ENCODE results near the gene HTR6. TPM values are rescaled to one million over a fixed set of nuclear protein-coding genes. Genes with fewer than 3 reads are reported as not detected.
"Not testable (repeated sequence)": the region's sequence is repeated elsewhere in the genome, so short reads cannot be mapped to it uniquely, and the experiment has no call there.

Gene HTR6
- polyA plus RNA-seq, 1 donor: 1.6 TPM

DNA sequence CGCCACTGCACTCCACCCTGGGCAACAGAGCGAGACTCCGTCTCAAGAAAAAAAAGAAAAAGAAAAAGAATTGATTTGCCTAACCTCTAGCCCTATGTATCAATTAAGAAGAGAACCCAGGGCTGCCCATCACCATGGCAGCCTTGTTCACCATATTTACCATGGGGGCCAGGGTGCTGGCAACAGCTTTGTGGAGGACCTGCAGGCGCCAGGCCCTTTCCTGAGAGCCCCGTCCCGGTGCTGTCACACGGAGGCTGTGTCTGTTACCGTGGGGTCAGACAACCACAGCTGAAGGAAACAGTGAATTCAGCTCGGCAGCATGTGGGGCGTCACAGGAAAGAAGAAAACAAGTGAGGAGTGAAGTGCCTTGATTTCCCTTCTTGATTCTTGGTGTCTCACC, 27.1 kb upstream of the HTR6 start:
- DNase-seq: no peak

DNA sequence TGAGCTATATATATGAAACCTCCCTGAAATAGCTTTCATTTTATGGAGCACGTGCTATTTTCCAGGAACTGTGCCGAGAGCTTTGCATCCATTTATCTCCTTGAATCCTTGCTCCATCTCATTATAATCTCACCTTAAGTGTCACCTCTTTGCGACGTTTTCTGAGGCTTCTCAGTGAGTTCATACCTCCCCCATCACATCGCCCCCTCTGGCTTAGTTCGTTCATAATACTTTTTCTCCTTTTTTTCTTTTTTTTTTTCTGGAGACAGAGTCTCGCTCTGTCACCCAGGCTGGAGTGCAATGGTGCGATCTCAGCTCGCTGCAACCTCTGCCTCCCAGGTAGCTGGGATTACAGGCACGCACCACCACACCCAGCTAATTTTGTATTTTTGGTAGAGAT, 25.4 kb upstream of the HTR6 start:
- DNase-seq: not testable (repeated sequence)

DNA sequence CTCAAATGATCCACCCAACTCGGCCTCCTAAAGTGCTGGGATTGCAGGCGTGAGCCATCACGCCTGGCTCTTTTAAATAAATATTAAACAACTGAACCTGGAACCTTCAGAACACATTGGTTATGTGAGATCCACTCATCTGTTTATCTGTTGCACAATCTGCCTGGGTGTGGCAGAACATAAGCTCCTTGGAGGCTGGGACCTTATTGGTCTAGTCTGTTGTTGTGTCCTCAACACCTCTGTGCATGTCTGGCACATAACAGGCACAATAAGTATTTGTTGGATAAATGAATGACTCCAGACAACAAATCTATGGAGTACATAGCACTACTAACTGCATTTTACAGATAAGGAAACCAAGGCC, 24.7 kb upstream of the HTR6 start:
- DNase-seq: no peak

DNA sequence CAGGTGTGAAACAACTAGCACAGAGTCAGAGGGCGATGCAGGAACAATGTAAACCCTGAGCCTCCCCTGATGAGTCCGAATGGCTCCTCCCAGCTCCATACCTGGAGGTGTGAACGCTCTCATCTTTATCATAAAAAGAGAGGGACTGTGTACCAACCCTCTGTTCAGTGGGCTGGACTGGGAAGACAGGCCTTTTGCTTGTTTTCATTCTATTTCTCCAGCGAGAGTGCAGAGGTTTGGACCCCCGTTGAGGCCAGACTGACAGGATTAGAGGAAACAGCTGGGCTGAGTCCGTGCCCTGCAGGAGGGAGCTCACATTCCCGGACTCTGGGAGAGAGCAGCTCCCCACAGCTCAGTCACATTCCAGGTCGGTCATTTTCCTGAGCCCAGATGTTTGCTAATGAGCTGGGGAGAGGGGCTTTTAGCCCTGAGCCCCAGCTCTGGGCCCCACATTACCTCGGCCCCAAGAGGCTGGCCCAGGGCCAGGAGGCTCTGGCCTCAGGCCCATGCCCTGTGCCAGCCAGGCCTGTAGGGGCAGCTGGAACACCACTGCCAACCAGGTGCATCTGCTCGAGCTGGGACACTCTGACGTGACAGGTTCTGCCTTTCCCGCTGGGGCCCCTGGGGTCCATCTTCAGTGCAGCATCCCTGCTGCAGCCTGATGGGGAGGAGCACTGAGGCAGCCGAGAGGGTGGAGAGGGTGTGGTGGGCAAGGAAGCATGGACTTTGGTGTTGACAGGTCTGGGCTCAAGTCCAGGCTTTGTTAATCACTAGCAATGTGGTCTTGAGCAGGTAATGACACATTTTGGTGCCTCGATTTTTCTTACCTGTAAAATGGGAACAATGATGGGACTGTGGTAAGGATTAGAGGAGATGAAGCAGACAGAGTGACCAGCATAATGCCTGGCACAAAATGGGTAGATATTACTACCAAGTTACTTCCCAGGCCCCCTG, 24.0 kb upstream of the HTR6 start:
- DNase-seq: no peak

DNA sequence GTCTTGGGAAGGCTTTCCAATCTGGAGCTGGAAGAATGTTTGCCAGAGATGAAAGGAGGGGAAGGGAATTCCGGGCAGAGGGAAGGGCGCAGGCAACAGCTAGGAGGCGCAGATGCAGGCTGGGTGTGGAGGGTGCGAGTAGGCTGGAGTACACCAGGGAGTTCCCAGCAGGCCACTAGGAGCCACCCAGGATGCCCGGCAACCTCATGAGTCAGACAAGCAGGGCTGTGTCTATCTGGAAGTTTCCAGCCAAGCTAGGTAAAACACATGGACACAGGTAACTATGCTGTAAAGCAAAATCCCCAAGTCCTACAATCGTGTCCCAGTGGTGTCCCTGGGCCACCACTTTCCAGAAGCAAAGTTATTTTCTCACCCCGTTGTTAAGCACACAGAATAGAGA, 21.6 kb upstream of the HTR6 start:
- DNase-seq: no peak

DNA sequence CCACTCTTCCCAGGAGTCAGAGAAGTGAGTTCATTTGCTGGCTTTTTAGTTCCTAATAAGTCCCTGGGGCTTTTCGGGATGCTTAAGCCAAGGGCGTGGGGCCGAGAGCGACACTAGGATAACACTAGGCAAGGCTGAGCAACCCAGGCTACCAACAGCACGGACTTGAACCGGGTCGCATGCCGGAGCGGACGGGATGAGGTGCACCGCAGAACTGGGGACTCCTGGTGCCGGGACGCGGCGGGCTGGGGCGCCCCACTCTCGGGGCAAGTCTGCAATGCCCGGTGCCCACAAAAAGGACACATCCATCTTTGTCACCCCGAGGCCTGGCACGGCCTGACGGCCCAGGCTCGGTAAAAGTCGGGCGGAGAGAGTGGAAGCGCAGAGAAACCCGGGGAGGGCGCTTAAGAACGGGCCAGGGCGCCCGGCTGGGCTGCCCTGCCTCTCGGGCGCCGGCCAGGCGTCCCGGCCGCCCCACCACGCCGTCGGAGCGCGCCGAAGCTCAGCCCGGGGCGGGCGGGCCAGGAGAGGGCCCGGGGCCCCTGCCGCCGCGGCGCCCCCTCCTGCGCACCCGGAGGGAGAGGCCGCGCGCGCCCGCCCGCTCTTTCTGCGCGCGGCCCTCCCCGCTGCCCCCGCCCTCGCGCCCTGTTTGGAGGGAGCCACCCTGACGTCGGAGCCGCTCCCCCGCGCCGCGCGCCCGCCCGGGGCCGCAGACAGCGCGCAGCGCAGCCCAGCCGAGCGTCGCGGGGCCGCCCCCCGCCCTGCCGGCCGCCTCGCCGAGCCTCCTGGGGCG, 20.9 kb upstream of the HTR6 start, which contains the start of gene NBL1:
Gene NBL1 (plus strand): TSS at position 710 of the 793 bp plus-strand sequence. CDS start 10,720 bp downstream, outside the sequence.
- no peak for DNase-seq

DNA sequence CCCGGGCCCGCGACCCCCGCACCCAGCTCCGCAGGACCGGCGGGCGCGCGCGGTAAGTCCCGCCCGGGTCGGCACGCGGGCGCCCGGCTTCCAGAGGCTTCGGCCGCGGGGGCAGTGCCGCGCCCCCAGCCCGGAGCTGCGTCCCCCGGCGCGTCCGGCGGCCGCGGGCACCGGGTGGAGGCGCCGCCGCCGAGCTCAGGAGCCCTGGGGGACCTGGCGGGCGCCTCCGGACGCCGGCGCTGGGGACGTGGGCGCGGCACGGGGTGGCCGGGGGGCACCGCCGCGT, 20.3 kb upstream of the HTR6 start:
- no peak for DNase-seq

DNA sequence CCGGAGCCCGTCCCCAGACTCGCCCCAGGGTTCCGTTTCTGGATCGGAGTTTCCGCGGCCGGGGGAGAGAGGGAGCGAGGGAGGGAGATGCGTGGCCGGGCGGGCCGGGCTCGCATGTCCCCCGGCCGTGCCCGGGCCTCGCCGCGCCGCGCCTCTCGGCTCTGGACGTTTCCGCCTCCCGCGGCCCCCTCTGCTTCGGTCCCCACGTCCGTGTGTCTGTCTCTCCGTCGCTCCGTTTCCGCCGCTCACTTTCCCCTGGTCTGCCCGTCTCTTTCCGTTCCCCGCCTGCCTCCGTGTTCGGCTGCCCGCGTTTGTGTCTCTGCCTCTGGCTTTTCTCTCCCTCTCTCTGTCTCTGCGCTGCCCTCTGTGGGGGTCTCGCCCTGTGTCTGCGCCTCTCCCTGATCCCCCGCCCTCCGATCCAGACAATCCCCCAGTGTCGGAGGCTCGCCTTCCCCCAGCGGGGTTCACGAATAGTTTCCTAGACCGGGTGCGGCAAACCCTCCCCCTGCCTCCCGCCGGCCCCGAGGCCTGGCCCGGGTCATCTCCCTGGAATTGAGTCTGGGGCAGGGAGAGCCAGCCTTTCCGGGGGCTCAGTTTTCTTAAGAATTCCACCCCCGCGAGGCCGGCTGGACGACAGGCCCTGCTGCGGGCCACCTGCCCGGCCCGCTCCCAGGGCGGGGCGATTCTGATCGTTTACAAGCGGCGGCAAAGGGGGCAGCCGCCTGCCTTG, 19.8 kb upstream of the HTR6 start:
- no peak for DNase-seq

DNA sequence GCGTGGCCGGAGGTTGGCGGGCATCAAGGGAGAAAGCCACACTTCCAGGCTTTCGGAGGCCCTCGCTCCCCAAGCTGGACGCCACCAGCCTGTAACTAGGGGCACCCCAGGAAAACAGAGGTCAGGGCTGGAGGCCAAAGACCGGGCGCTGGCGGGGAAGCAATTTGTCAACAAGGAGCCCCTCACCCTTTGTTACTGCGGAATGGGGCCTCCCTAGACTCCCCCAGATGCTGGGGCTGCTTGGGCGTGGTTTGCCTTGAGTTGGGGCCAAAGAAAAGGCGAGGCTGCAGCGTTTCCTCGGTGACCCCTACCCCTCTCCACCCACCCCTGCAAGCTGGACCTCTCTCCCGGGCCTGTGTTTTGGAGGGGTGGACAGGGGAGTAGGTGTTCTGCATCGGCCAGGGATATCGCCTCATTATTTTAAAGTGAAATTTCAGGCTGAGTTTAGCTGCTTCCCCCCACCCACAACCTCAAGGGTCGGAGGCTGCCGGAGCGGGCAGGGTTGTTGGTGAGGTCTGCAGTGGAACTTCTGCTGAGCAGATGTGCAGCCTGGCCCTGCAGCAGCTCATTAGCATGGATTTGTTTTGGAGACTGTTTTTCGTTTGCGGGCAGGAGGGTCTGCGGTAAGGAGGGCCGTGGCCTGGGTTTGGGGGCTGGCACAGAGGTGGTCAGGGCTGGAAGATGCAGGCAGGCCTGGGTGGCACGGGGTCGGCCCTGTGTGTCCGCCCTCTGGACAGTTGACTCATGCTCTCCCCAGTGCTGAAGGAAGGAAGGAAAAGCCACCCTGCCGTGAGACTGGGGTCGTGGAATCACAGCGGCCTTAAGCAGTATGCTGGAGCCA, 19.0 kb upstream of the HTR6 start:
- no peak for DNase-seq

DNA sequence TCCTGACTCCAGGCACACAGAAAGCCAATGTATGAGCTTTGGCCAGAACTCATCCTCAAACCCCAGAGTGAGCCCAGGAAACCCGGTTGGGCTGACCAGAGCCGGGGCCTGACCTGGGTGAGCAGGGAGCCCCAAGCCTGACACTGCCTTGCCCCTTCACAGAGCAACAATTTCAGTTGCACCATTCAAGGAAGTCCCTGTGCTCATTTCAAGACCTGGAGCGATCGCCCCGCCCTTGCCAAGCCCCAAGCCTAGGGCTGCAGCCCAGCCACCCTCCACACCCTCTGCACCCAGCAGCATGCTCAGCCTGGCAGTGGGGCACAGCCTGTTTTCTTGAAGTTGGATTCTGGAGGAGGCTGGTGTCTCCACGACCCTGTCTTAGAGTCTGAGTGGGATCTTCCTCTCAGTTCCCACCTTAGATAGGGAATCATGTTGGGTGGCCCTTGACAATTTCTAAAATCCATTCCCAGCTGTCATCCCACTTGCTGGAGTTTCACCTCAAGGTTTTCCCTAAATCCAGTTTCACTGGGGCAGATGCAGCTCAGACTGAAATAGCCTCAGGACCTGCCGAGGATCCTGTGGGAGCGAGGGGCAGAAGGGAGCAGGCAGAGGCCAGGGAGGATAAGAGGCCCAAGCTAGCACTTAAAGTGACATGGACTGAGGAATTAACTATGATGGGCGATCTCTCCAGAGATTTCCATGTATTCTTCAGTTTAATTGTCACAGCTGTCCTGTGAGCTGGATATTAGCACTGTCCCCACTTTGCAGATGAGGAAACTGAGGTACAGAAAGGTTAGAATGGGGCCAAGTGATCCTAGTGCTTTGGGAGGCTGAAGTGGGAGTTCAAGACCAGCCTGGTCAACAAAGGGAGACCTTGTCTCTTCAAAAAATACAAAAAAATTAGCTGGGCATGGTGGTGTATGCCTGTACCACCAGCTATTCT, 18.0 kb upstream of the HTR6 start:
- DNase-seq: no peak

DNA sequence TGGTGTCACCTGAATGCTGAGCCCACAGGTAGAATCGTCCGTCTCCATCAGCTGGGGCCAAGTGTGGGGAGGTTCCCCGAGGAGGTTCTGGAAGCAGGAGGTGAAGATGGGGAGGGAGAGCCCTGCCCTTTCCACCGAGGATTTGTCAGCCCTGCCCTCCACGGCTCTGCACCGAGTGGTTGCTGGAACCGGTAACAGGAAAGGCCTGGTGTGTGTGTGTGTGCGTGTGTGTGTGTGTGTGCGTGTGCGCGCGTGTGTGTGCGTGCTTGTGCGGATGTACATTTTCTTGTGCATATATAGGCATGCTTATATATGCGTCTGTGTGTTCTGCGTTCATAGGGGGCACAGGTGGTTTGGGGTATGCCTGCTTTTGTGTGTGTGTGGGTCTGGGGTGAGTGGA, 17.0 kb upstream of the HTR6 start:
- DNase-seq: no peak

DNA sequence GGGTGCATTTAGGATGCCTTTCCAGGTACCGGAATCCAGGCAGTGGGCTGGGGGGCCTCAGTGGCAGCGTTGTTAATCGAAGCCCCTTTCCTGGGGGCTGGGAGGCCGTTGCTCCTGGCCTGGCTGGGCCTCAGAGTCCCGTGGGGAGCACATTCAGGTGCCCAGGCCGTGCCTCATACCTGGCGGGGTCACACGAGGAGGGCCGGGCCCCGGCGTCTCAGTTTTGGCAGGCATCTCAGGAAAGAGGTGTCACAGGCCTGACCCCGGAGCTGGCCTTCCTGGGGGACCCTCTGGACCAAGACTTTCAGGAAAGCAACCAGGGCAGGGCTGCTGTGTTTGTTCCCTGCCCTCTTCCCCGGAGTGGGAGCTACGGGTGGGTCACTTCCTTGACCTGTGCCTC, 16.4 kb upstream of the HTR6 start:
- no peak for DNase-seq

DNA sequence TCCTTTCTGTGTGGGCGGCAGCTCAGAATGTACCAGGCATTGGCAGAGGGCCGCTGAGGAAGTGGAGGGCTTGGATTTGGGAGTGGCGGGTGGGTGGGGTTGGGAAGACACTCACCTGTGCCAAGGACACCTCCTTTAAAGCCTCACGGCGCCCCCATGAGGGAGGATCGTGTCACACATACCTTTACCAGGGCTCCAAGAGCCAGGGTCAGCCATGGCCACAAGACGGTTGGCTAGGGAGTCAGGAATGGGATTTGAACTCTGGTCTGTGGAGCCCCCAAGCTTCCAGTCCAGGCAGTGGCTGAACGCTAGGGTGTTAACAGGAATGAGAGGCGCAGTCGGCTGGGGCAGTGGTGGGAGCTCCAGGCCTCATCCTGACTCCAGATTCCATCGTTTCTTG, 16.0 kb upstream of the HTR6 start:
- no peak for DNase-seq

DNA sequence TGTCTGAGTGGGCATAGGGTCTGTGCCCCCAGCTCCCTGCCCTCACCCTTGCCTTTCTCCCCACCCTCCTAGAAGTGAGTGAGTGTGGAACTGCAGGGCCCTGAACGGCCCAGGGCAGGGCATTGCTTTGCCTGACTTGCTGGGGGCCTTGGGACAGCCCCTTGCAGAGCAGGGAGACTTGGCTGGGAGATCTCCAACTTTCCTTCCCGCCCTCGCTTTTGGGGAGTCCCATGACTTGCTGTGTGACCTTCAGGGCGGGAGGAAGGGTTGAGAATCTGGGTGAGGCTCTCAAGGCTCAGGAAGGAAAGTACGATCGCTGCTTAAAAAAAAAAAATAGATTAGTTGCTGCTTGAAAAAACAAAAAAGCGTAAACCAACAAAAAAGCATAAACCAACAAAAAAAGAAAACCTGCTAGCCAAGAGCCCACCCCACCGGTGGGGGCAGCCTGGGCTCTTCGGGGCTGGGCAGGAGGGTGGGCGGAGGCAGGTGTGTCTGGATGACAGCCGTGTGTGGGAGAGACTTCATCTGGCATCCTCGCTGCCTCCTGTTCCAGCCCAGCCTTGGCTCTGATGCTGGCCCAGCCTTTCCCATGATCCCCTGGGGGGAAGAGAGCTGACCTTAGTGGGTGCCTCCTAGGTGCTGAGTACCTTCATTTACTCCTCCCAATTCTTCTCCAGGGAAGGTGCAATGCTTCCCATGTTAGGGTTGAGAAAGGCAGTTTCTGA, 14.1 kb upstream of the HTR6 start:
- no peak for DNase-seq

DNA sequence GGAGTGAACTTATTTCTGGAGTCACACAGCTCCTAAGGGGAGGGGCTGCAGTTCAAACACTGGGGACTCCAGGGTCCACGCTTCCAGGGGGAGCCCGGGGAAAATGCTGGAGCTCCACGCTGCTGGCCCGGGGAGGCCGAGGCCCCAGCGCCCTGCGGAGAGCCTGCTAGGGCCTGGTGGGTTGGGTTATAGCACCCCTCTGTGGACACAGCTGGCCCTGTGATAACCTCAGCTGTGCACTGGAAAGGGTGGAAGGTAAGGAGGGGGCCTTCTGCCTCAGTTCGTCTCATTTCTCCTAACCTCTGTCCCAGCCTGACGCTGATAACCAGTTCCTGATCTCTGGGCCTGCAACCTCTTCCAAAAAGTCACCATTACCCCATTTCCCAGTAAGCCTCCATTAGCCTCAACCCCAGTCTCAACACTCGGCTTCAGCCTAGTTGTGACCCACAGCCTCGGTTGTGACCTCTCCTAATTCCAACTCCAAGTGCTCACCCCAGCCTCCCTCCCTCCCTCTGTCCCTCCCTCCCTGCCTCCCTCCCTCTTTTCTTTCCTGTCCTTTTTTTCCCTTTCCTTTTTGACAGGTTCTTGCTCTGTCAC, 13.4 kb upstream of the HTR6 start:
- DNase-seq: no peak

DNA sequence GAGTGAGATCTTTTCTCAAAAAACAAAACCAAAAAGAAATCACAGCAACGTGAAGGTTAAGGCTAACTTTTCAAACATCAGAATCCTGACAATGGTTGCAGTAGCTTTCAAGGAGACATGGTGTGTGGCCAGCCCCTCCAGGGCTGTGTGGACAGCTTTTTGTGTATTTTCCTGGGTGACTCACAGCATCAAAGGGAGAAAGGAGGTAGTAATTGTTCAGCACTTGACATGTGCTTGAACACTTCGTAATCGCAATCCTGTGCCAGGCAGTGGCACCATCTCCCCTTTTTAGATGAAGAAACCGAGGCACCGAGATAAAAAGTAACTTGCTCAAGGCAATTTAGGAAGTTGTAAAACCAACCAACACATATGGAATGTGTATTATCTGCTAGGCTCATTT, 10.3 kb upstream of the HTR6 start:
- no peak for DNase-seq

DNA sequence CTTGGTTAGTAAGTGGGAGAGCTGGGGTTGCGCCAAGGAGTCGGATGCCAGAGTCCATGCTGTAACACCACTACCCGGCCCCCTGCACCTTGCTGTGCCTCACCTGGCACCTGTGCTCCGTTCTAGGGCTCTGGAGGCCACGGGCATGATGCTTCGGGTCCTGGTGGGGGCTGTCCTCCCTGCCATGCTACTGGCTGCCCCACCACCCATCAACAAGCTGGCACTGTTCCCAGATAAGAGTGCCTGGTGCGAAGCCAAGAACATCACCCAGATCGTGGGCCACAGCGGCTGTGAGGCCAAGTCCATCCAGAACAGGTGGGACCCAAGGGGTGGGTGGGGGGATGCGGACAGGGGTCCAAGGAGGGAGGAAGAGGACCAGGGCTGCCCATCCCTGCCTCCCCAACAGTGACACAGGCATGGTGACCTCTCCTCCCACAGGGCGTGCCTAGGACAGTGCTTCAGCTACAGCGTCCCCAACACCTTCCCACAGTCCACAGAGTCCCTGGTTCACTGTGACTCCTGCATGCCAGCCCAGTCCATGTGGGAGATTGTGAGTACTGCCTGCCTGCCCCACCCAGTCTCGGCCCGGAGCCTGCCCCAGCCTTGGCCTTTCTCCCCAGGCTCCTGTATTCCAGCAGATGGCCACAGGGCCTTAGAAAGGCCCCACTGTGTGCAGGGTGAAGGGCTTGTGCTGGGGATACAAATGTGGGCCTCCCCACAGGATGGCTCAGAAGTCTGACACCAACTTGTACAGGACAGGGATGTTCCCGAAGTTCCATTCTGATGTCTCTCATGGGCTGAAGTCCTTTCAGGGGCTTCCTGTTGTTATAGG, 9.6 kb upstream of the HTR6 start:
- no peak for DNase-seq

DNA sequence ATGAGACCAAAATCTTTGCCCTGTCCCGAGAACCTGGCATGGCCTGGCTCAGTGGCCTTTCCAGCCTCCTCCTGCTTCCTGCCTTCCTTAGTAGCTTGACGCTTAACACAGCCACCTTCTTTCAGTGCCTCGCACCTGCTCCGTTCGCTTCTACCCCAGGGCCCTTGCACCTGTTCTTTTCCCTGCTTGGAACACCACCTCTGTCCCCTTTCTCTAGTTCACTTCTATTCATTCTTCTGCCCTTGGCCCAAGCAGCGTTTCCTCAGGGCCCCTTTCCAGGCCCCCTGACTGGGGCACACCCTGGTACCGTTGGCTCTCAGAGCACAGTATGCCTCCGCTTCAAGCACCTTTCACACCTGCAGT, 9.0 kb upstream of the HTR6 start:
- DNase-seq: no peak
